ENCODE measurements around the gene RAB37. TPM values are rescaled to one million over a fixed set of nuclear protein-coding genes. Genes with fewer than 3 reads are reported as not detected.

RAB37 gene
- total and polyA plus RNA-seq, 2 of the 13 experiments (the other 11 are each of a cell fraction or from before 2014, with no cell fraction given): 0.91 to 3.7 TPM

- Histone ChIP-seq H2AFZ (ENCODE audit: low read length) (no peak within 1 kb of the TSS), H3K27me3 (ENCODE audit: control insufficient read depth in 1 of 2, insufficient read depth in 2 of 2, low read length in 2 of 2) (no peaks in the 10 kb centered on the region; a peak in 1 of 5 replicates), H3K27ac (ENCODE audit: extremely low read length, insufficient read depth, low read length) (peak within 1 kb of the TSS; percentile 71), H3K9me3 (ENCODE audit: low read length) (no peaks in the 10 kb centered on the region), H3K36me3 (replicated peaks in 1 of 2; ENCODE audit: control insufficient read depth in 1 of 2, insufficient read depth in 2 of 2, low read length in 2 of 2) (peaks cover 18 to 23% of the 10 kb centered on the region in 2 experiments), H3K79me2 (ENCODE audit: insufficient read depth, low read length) (peaks cover 27% of the 10 kb centered on the region), H3K4me3 (replicated peaks in 1 of 3; ENCODE audit: insufficient read depth in 1 of 3, low read depth in 2 of 3, low read length in 3 of 3) (peak within 1 kb of the TSS; percentile 83 to 95 (median 94)), H3K9ac (ENCODE audit: insufficient read depth, low read depth, low read length) (peak within 1 kb of the TSS; percentile 94), H4K20me1 (ENCODE audit: insufficient read depth, low read length) (no peaks in the 10 kb centered on the region), H3K4me2 (ENCODE audit: low read depth, low read length) (peak within 1 kb of the TSS; percentile 97), H3K4me1 (ENCODE audit: insufficient read depth, low read length) (peaks cover 52% of the 10 kb centered on the region)
- WGBS (ENCODE audit: low lambda C conversion rate): under 1% methylated on average over 58 of the region's 64 CpGs
- POLR2A ChIA-PET: interaction anchor here (0.6 to 29.3 kb wide), 10 partner anchors 9 to 346 kb away, joined by 3 to 1459 read pairs (median 4); partner anchors contain the start of genes FDXR, NHERF1 and RAB37
- FAIRE-seq: peak; percentile 69
- intact Hi-C loops (cut with micrococcal nuclease; ENCODE audit: unreplicated experiment): no loop called here
- no TSS peak for BruUV-seq (replicated peaks)
- CTCF ChIA-PET (ENCODE audit: low intra/inter-chr PET ratio, low total read pairs): interaction anchor here (1.5 to 12.2 kb wide), 2 partner anchors 10 to 29 kb away, joined by 3 to 219 read pairs; partner anchors contain the start of gene NHERF1
- in situ Hi-C loops (cut with HindIII; ENCODE audit: extremely low pct_ligation_motif_present, low pct_unique_long_range_greater_than_20kb): no loop called here
- peak; percentile 74 for ATAC-seq
- DNase-seq (ENCODE audit: low spot score): peak; percentile 94
- TF ChIP-seq THAP7 (CRISPR knock-in tag; IDR thresholded peaks at IDR 0.05) (peak; percentile 56; the same call in 1 of the 2 replicates), MXD1 (CRISPR knock-in tag; IDR thresholded peaks at IDR 0.05) (peak; percentile 96), ARHGAP35 (CRISPR knock-in tag; IDR thresholded peaks at IDR 0.05; ENCODE audit: borderline replicate concordance) (peak; percentile 78; the same call in 1 of the 2 replicates), HNRNPLL (IDR thresholded peaks at IDR 0.05; ENCODE audit: low read depth, low read length, poor library complexity, severe bottlenecking) (peak; percentile 75), NR2F6 (IDR thresholded peaks at IDR 0.05) (no peak), NR2F6 (CRISPR knock-in tag; IDR thresholded peaks at IDR 0.05) (0 out of 2 replicates have a peak, but pooled peaks have one; percentile 49), GABPB1 (CRISPR knock-in tag; IDR thresholded peaks at IDR 0.05) (peak; percentile 97), ELF1 (CRISPR knock-in tag; IDR thresholded peaks at IDR 0.05) (peak; percentile 96), PREB (CRISPR knock-in tag; IDR thresholded peaks at IDR 0.05) (no peak)
- TF ChIP-seq, protein P1, sequence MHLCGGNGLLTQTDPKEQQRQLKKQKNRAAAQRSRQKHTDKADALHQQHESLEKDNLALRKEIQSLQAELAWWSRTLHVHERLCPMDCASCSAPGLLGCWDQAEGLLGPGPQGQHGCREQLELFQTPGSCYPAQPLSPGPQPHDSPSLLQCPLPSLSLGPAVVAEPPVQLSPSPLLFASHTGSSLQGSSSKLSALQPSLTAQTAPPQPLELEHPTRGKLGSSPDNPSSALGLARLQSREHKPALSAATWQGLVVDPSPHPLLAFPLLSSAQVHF (CRISPR knock-in tag; IDR thresholded peaks at IDR 0.05): peak; percentile 59; the same call in 1 of the 2 replicates
- TF ChIP-seq, protein P2, sequence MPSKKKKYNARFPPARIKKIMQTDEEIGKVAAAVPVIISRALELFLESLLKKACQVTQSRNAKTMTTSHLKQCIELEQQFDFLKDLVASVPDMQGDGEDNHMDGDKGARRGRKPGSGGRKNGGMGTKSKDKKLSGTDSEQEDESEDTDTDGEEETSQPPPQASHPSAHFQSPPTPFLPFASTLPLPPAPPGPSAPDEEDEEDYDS (CRISPR knock-in tag; IDR thresholded peaks at IDR 0.05): peak; percentile 86
- TF ChIP-seq, protein P3, sequence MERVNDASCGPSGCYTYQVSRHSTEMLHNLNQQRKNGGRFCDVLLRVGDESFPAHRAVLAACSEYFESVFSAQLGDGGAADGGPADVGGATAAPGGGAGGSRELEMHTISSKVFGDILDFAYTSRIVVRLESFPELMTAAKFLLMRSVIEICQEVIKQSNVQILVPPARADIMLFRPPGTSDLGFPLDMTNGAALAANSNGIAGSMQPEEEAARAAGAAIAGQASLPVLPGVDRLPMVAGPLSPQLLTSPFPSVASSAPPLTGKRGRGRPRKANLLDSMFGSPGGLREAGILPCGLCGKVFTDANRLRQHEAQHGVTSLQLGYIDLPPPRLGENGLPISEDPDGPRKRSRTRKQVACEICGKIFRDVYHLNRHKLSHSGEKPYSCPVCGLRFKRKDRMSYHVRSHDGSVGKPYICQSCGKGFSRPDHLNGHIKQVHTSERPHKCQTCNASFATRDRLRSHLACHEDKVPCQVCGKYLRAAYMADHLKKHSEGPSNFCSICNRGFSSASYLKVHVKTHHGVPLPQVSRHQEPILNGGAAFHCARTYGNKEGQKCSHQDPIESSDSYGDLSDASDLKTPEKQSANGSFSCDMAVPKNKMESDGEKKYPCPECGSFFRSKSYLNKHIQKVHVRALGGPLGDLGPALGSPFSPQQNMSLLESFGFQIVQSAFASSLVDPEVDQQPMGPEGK (CRISPR knock-in tag; IDR thresholded peaks at IDR 0.05): no peak; the same call in 1 of the 2 replicates
- TF ChIP-seq, protein P4, sequence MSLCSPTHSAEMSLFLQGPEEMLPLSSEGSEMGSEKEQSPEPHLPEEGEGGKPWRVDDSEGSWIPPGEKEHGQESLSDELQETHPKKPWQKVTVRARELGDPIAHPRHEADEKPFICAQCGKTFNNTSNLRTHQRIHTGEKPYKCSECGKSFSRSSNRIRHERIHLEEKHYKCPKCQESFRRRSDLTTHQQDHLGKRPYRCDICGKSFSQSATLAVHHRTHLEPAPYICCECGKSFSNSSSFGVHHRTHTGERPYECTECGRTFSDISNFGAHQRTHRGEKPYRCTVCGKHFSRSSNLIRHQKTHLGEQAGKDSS (CRISPR knock-in tag; IDR thresholded peaks at IDR 0.05; ENCODE audit: borderline replicate concordance, low read depth): peak; percentile 80; the same call in 1 of the 2 replicates
Measured at GRCh38 chr17:74776044-74776962, 39.2 kb downstream of the RAB37 start, which contains the start of gene NAT9. TSS of gene NAT9 (minus strand) at chr17:74776345. CDS start at chr17:74775698, 647 bp downstream.

Measured in HepG2 (cell line).